B cell (primary cell): Measurements from ENCODE around the gene IGF2BP3.

Experiments
- EZH2 ChIP-seq: IDR thresholded peaks from 2 replicates; pipeline ENCODE4 v1.6.1; 2012; ENCODE audit warnings: borderline replicate concordance, low read depth, mild to moderate bottlenecking, moderate library complexity, low read length; ENCODE audit not compliant: insufficient read depth, poor library complexity, severe bottlenecking
- TF ChIP-seq, protein P1 (sequence below): fragments of 200-600 bp; IDR thresholded peaks from one replicate; pipeline ENCODE4 v1.8.0; 2022; ENCODE audit warnings: antibody characterized with exemption, mild to moderate bottlenecking

- TF ChIP-seq, protein P1, sequence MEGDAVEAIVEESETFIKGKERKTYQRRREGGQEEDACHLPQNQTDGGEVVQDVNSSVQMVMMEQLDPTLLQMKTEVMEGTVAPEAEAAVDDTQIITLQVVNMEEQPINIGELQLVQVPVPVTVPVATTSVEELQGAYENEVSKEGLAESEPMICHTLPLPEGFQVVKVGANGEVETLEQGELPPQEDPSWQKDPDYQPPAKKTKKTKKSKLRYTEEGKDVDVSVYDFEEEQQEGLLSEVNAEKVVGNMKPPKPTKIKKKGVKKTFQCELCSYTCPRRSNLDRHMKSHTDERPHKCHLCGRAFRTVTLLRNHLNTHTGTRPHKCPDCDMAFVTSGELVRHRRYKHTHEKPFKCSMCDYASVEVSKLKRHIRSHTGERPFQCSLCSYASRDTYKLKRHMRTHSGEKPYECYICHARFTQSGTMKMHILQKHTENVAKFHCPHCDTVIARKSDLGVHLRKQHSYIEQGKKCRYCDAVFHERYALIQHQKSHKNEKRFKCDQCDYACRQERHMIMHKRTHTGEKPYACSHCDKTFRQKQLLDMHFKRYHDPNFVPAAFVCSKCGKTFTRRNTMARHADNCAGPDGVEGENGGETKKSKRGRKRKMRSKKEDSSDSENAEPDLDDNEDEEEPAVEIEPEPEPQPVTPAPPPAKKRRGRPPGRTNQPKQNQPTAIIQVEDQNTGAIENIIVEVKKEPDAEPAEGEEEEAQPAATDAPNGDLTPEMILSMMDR: no peak
- no peak for TF ChIP-seq EZH2
Observed at GRCh38 chr7:23298141-23298881, 172.0 kb downstream of the IGF2BP3 start.
